Endothelial cell of umbilical vein (primary cell): Measurements from ENCODE around the gene GSTK1. TPM values are rescaled to one million over a fixed set of nuclear protein-coding genes. Genes with fewer than 3 reads are reported as not detected.

Experiments used
- BruUV-seq: library from RNA; stranded (reverse); fragments of 400-500 nt; replicated peaks from 2 replicates; lab custom pipeline; 2021; lab: Mats Ljungman, UMichigan
- CTCF ChIA-PET: fragments of 300-600, 350-600 bp; sonication (Branson Sonifier 250); formaldehyde crosslinking; loops from one replicate; lab custom pipeline; 2021; ENCODE audit warnings: antibody characterized with exemption, inconsistent platforms; lab: Charles Lee
- POLR2A ChIA-PET: fragments of 300-600, 350-600 bp; sonication (Branson Sonifier 250); formaldehyde crosslinking; loops from one replicate; lab custom pipeline; 2021; ENCODE audit warnings: antibody characterized with exemption, inconsistent platforms; lab: Charles Lee
- DNase-seq: peaks from one replicate; pipeline ENCODE4 v3.0.0-alpha.2; 2011; ENCODE audit warnings: low read depth, low spot score
- FAIRE-seq: peaks from 2 replicates; lab custom pipeline; 2011; peaks lifted over from hg19 to GRCh38; lab: Jason Lieb, UNC
- H2AFZ ChIP-seq: 2 replicates; pipeline ENCODE4 v1.6.0; 2012; ENCODE audit warnings: low read depth, low read length, control low read depth, inconsistent platforms
- H3K27ac ChIP-seq: 2 replicates; pipeline ENCODE4 v1.5.1; 2011; ENCODE audit warnings: low read depth, mild to moderate bottlenecking, control low read depth, low read length, moderate library complexity; ENCODE audit not compliant: insufficient read depth
- H3K27me3 ChIP-seq, 2 experiments: 2 replicates each; pipeline versions ENCODE4 v1.6.0 to v1.6.1; 2011; ENCODE audit warnings: low read length in 2 of 2, mixed read lengths in 1 of 2; ENCODE audit not compliant: control insufficient read depth in 2 of 2, insufficient read depth in 2 of 2
- H3K36me3 ChIP-seq, 2 experiments: 2 replicates in 1 of 2; 3 replicates in 1 of 2; pipeline ENCODE4 v1.5.1; 2011; ENCODE audit warnings: low read length in 2 of 2, mild to moderate bottlenecking in 1 of 2, moderate library complexity in 1 of 2; ENCODE audit not compliant: control insufficient read depth in 2 of 2, insufficient read depth in 2 of 2; ENCODE audit errors: extremely low read depth in 1 of 2
- H3K4me1 ChIP-seq: 3 replicates; pipeline ENCODE4 v1.5.1; 2011; ENCODE audit warnings: mild to moderate bottlenecking, low read length; ENCODE audit not compliant: control insufficient read depth, insufficient read depth; ENCODE audit errors: extremely low read depth
- H3K4me2 ChIP-seq: 2 replicates; pipeline ENCODE4 v1.6.1; 2011; ENCODE audit warnings: low read length, control low read depth, mixed read lengths; ENCODE audit not compliant: insufficient read depth
- H3K4me3 ChIP-seq, 3 experiments: fragments of 200-600 bp in 1 of 3; sonication (generic), shearing (Covaris generic) in 1 of 3; replicated peaks in 1 of 3; 2 replicates each; pipeline ENCODE4 v1.5.1; 2011 to 2016; ENCODE audit warnings: control low read depth in 3 of 3, low read length in 3 of 3, mild to moderate bottlenecking in 2 of 3, inconsistent platforms in 1 of 3, low read depth in 1 of 3, moderate library complexity in 1 of 3; ENCODE audit not compliant: insufficient read depth in 1 of 3
- H3K79me2 ChIP-seq: 2 replicates; pipeline ENCODE4 v1.6.0; 2012; ENCODE audit warnings: low read length, inconsistent platforms; ENCODE audit not compliant: control insufficient read depth, insufficient read depth
- H3K9ac ChIP-seq: replicated peaks from 2 replicates; pipeline ENCODE3; 2011; ENCODE audit warnings: low read length, control low read depth; ENCODE audit not compliant: insufficient read depth; ENCODE audit errors: extremely low read depth
- H3K9me1 ChIP-seq: replicated peaks from 3 replicates; pipeline ENCODE4 v1.6.0; 2011; ENCODE audit warnings: mild to moderate bottlenecking, low read length; ENCODE audit not compliant: control insufficient read depth, insufficient read depth; ENCODE audit errors: extremely low read depth
- H3K9me3 ChIP-seq: replicated peaks from 2 replicates; pipeline ENCODE4 v1.5.1; 2012; ENCODE audit warnings: low read length, inconsistent platforms; ENCODE audit not compliant: control insufficient read depth, insufficient read depth
- H4K20me1 ChIP-seq: replicated peaks from 2 replicates; pipeline ENCODE3; 2011; ENCODE audit warnings: mild to moderate bottlenecking, low read length; ENCODE audit not compliant: control insufficient read depth, insufficient read depth; ENCODE audit errors: extremely low read depth
- CTCF ChIP-seq, 2 donors: IDR thresholded peaks; 1 replicate in 1 of 2; 2 replicates in 1 of 2; pipeline ENCODE4 v1.5.1; 2011; ENCODE audit warnings: low read length in 2 of 2, mild to moderate bottlenecking in 2 of 2, moderate library complexity in 2 of 2, control low read depth in 1 of 2, inconsistent platforms in 1 of 2, low read depth in 1 of 2; ENCODE audit not compliant: insufficient read depth in 1 of 2; ENCODE audit errors: extremely low read depth in 1 of 2
- EZH2 ChIP-seq: IDR thresholded peaks from 2 replicates; pipeline ENCODE4 v1.6.1; 2012; ENCODE audit warnings: borderline replicate concordance, low read depth, mild to moderate bottlenecking, moderate library complexity, low read length, inconsistent platforms; ENCODE audit not compliant: severe bottlenecking
- FOS ChIP-seq: IDR thresholded peaks from 2 replicates; pipeline ENCODE4 v1.6.1; 2011; ENCODE audit warnings: mild to moderate bottlenecking, low read length, moderate library complexity, borderline replicate concordance; ENCODE audit not compliant: insufficient read depth
- GATA2 ChIP-seq: IDR thresholded peaks from 2 replicates; pipeline ENCODE4 v1.7.0; 2011; ENCODE audit warnings: low read depth, mild to moderate bottlenecking, moderate library complexity, mixed read lengths, low read length; ENCODE audit not compliant: insufficient read length, insufficient read depth
- JUN ChIP-seq: IDR thresholded peaks from 2 replicates; pipeline ENCODE4 v1.6.1; 2011; ENCODE audit warnings: borderline replicate concordance, low read depth; ENCODE audit not compliant: insufficient read length, insufficient read depth
- POLR2A ChIP-seq: IDR thresholded peaks from 2 replicates; pipeline ENCODE4 v1.6.1; 2012; ENCODE audit warnings: low read depth, mild to moderate bottlenecking, control low read depth, low read length
- POLR2AphosphoS5 ChIP-seq: IDR thresholded peaks from 2 replicates; pipeline ENCODE4 v1.6.1; 2012; ENCODE audit warnings: low read depth, mild to moderate bottlenecking, control low read depth, low read length, moderate library complexity; ENCODE audit not compliant: insufficient read depth
- dilution Hi-C: fragments of 300-500 bp; cut with MboI; formaldehyde crosslinking; loops from one replicate; pipeline ENCODE4 v1.15.0; 2019; ENCODE audit warnings: low sequenced_read_pairs; ENCODE audit not compliant: extremely low pct_ligation_motif_present
- intact Hi-C: fragments of 100-400 bp; cut with micrococcal nuclease; formaldehyde crosslinking; loops from one replicate; pipeline ENCODE4 v1.10.0; 2022
- polyA plus RNA-seq, 4 experiments: library from polyadenylated mRNA; depleted of rRNA in 3 of 4; stranded (reverse) in 3 of 4; unstranded in 1 of 4; fragments of >200 nt; gene quantifications; 2 replicates each; pipeline versions ENCODE4 v1.2.1 to v1.2.3, GENCODE V29; 2011 to 2012; ENCODE audit warnings: missing spikeins in 1 of 4
- total RNA-seq: library from RNA; stranded (reverse); gene quantifications from 2 replicates; pipeline ENCODE4 v1.2.3, GENCODE V29; 2021

Gene GSTK1
- total and polyA plus RNA-seq, 2 donors (not counting 3 experiments of a cell fraction or from before 2014, with no cell fraction given): 119 to 132 TPM

GRCh38 chr7:143217806-143218205 lies 45.4 kb upstream of the GSTK1 start:
- ChIA-PET CTCF (interaction anchor here (10.8 kb wide), 1 partner anchor 207 kb away, joined by 967 read pairs; no protein-coding TSS in a partner anchor), POLR2A (no interaction called here)
- BruUV-seq: no TSS peak
- FAIRE-seq (no peak), DNase-seq (no peak)
- no peaks in the 10 kb centered on the region for H3K9me3 ChIP-seq
- H3K9me1 ChIP-seq: no peaks in the 10 kb centered on the region
- H3K36me3 ChIP-seq: no peaks in the 10 kb centered on the region
- no peak overlapping the region for H3K9ac ChIP-seq
- no peak overlapping the region for H2AFZ ChIP-seq
- H4K20me1 ChIP-seq: no peaks in the 10 kb centered on the region
- no peak overlapping the region for H3K4me3 ChIP-seq
- no peak overlapping the region for H3K27ac ChIP-seq
- H3K79me2 ChIP-seq: no peaks in the 10 kb centered on the region
- intact Hi-C loops (no loop called here), dilution Hi-C loops (loop anchor here (25.0 kb wide), 1 partner anchor 206 kb away; no protein-coding TSS in a partner anchor)
- peaks cover 12 to 16% of the 10 kb centered on the region in 2 experiments for H3K27me3 ChIP-seq
- no peaks in the 10 kb centered on the region for H3K4me1 ChIP-seq
- no peak overlapping the region for H3K4me2 ChIP-seq
- TF ChIP-seq CTCF (IDR thresholded peaks at IDR 0.05; ENCODE audit: extremely low read depth in 1 of 2, insufficient read depth in 1 of 2, low read depth in 1 of 2, low read length in 2 of 2): no peak
- no peak for TF ChIP-seq EZH2
- TF ChIP-seq POLR2AphosphoS5: no peak
- TF ChIP-seq POLR2A: no peak
- no peak for TF ChIP-seq JUN

- dilution Hi-C loops: loop anchor here (25.0 kb wide), 1 partner anchor 209 kb away; no protein-coding TSS in a partner anchor
- H3K9me1 ChIP-seq: no peaks in the 10 kb centered on the region
- POLR2A ChIA-PET: no interaction called here
Measured at GRCh38 chr7:143221286-143221685, 42.0 kb upstream of the GSTK1 start.

More at GRCh38 chr7:143221286-143221685, 42.0 kb upstream of the GSTK1 start:
- H3K4me2 ChIP-seq: no peak overlapping the region
- peaks cover 23 to 34% of the 10 kb centered on the region in 2 experiments for H3K27me3 ChIP-seq
- no peaks in the 10 kb centered on the region for H3K79me2 ChIP-seq
- no peak overlapping the region for H3K27ac ChIP-seq
- CTCF ChIA-PET: interaction anchor here (2.8 to 10.8 kb wide), 2 partner anchors 19 to 210 kb away, joined by 7 to 967 read pairs; no protein-coding TSS in a partner anchor
- no peaks in the 10 kb centered on the region for H3K4me1 ChIP-seq
- H3K9ac ChIP-seq: no peak overlapping the region
- TF ChIP-seq FOS (no peak), CTCF (IDR thresholded peaks at IDR 0.05; ENCODE audit: extremely low read depth in 1 of 2, insufficient read depth in 1 of 2, low read depth in 1 of 2, low read length in 2 of 2) (no peak), GATA2 (no peak), POLR2A (no peak), POLR2AphosphoS5 (no peak), JUN (no peak)
- intact Hi-C loops: no loop called here
- DNase-seq (no peak), FAIRE-seq (no peak)
- no peaks in the 10 kb centered on the region for H3K9me3 ChIP-seq
- H4K20me1 ChIP-seq: no peaks in the 10 kb centered on the region
- BruUV-seq: no TSS peak
- no peaks in the 10 kb centered on the region for H3K36me3 ChIP-seq
- H3K4me3 ChIP-seq: no peak overlapping the region
- no peak overlapping the region for H2AFZ ChIP-seq
